HG03442 (cell line): ENCODE measurements around the gene PTPRE.
A peak's percentile ranks its signal among the peaks of the same experiment; 100 is the strongest.

Source experiments
- ATAC-seq: cut with Tn5 transposase; IDR thresholded peaks from one replicate; pipeline ENCODE4 v1.9.1; 2021; ENCODE audit warnings: mild to moderate bottlenecking, moderate library complexity; ENCODE audit not compliant: unreplicated experiment

PTPRE gene

GRCh38 chr10:127997271-127997670 is 90.4 kb downstream of the PTPRE start:
- no peak for ATAC-seq

- no peak for ATAC-seq
Measured at GRCh38 chr10:127997937-127998336, 91.0 kb downstream of the PTPRE start.

GRCh38 chr10:127998501-127999144 is 91.7 kb downstream of the PTPRE start:
- no peak for ATAC-seq

- no peak for ATAC-seq
Measured at GRCh38 chr10:127999297-128000129, 92.6 kb downstream of the PTPRE start.

- no peak for ATAC-seq
Measured at GRCh38 chr10:128000471-128001362, 93.8 kb downstream of the PTPRE start.

- no peak for ATAC-seq
Measured at GRCh38 chr10:128001363-128001745, 94.5 kb downstream of the PTPRE start.

- ATAC-seq: no peak
Measured at GRCh38 chr10:128001849-128002248, 94.9 kb downstream of the PTPRE start.

GRCh38 chr10:128003521-128003920 is 96.6 kb downstream of the PTPRE start:
- no peak for ATAC-seq

GRCh38 chr10:128005858-128006257 is 99.0 kb downstream of the PTPRE start:
- no peak for ATAC-seq

- no peak for ATAC-seq
Measured at GRCh38 chr10:128007056-128007455, 100.2 kb downstream of the PTPRE start.

GRCh38 chr10:128007971-128008370 is 101.1 kb downstream of the PTPRE start:
- no peak for ATAC-seq

GRCh38 chr10:128008521-128009250 is 101.8 kb downstream of the PTPRE start:
- no peak for ATAC-seq

- ATAC-seq: no peak
Measured at GRCh38 chr10:128009372-128010126, 102.6 kb downstream of the PTPRE start.

- peak; percentile 91 for ATAC-seq
Measured at GRCh38 chr10:128011059-128011979, 104.4 kb downstream of the PTPRE start.

GRCh38 chr10:128013626-128014025 is 106.7 kb downstream of the PTPRE start:
- ATAC-seq: no peak

GRCh38 chr10:128014236-128014635 is 107.3 kb downstream of the PTPRE start:
- ATAC-seq: no peak

- no peak for ATAC-seq
Measured at GRCh38 chr10:128016423-128017060, 109.6 kb downstream of the PTPRE start.

- no peak for ATAC-seq
Measured at GRCh38 chr10:128017822-128018221, 110.9 kb downstream of the PTPRE start.
